Liver (tissue), 9 donors: ENCODE data around the gene COX7C. TPM values are rescaled to one million over a fixed set of nuclear protein-coding genes. Genes with fewer than 3 reads are reported as not detected.

Experiments used
- DNase-seq: peaks from one replicate; pipeline ENCODE4 v3.0.0-alpha.2; 2017; ENCODE audit warnings: low spot score
- H3K27ac ChIP-seq, 2 donors: one replicate each; pipeline ENCODE4 v1.7.0; 2013; ENCODE audit warnings: inconsistent platforms in 2 of 2, low read length in 2 of 2, control low read depth in 1 of 2, low read depth in 1 of 2, mild to moderate bottlenecking in 1 of 2
- H3K27me3 ChIP-seq, 4 donors: one replicate each; pipeline versions ENCODE4 v1.6.1 to v1.7.0; 2013; ENCODE audit warnings: low read length in 3 of 4, inconsistent platforms in 1 of 4, mild to moderate bottlenecking in 1 of 4, moderate library complexity in 1 of 4; ENCODE audit not compliant: control insufficient read depth in 4 of 4, insufficient read depth in 4 of 4
- H3K36me3 ChIP-seq, 4 donors: one replicate each; pipeline versions ENCODE4 v1.6.1 to v1.7.0; 2013; ENCODE audit warnings: low read length in 3 of 4, mild to moderate bottlenecking in 3 of 4, low read depth in 1 of 4, moderate library complexity in 1 of 4; ENCODE audit not compliant: control insufficient read depth in 4 of 4, insufficient read depth in 3 of 4
- H3K4me1 ChIP-seq, 4 donors: one replicate each; pipeline versions ENCODE4 v1.6.1 to v1.7.0; 2013; ENCODE audit warnings: low read length in 3 of 4, mild to moderate bottlenecking in 3 of 4, moderate library complexity in 1 of 4; ENCODE audit not compliant: control insufficient read depth in 4 of 4, insufficient read depth in 4 of 4
- H3K4me3 ChIP-seq, 3 donors: one replicate each; pipeline versions ENCODE4 v1.6.1 to v1.7.0; 2013; ENCODE audit warnings: low read length in 3 of 3, control low read depth in 1 of 3, low read depth in 1 of 3, mild to moderate bottlenecking in 1 of 3
- H3K9ac ChIP-seq, 2 donors: one replicate each; pipeline ENCODE4 v1.7.0; 2013; ENCODE audit warnings: low read length in 2 of 2, mild to moderate bottlenecking in 2 of 2, moderate library complexity in 2 of 2, control low read depth in 1 of 2, low read depth in 1 of 2
- H3K9me3 ChIP-seq, 4 donors: one replicate each; pipeline versions ENCODE4 v1.6.1 to v1.7.0; 2013; ENCODE audit warnings: low read length in 3 of 4; ENCODE audit not compliant: control insufficient read depth in 4 of 4
- EGR1 ChIP-seq, 2 donors: IDR thresholded peaks; 2 replicates each; pipeline ENCODE4 v1.6.1; 2016 to 2018; ENCODE audit warnings: antibody characterized with exemption in 2 of 2, low read depth in 2 of 2
- FOXA1 ChIP-seq: IDR thresholded peaks from 2 replicates; pipeline ENCODE4 v1.6.1; 2016; ENCODE audit warnings: antibody characterized with exemption
- FOXA2 ChIP-seq: IDR thresholded peaks from 2 replicates; pipeline ENCODE4 v1.6.1; 2016; ENCODE audit warnings: antibody characterized with exemption
- GABPA ChIP-seq, 2 donors: IDR thresholded peaks in 1 of 2; conservative IDR thresholded peaks in 1 of 2; 2 replicates each; pipeline ENCODE4 v1.6.1; 2016; ENCODE audit warnings: antibody characterized with exemption in 2 of 2, mild to moderate bottlenecking in 1 of 2, moderate library complexity in 1 of 2
- HNF4A ChIP-seq, 2 donors: conservative IDR thresholded peaks; 2 replicates each; pipeline ENCODE4 v1.6.1; 2016; ENCODE audit warnings: antibody characterized with exemption in 2 of 2, mild to moderate bottlenecking in 2 of 2
- HNF4G ChIP-seq: IDR thresholded peaks from 2 replicates; pipeline ENCODE4 v1.6.1; 2016; ENCODE audit warnings: antibody characterized with exemption
- JUND ChIP-seq, 2 donors: IDR thresholded peaks; 2 replicates each; pipeline ENCODE4 v1.6.1; 2016; ENCODE audit warnings: antibody characterized with exemption in 2 of 2
- NR2F2 ChIP-seq: IDR thresholded peaks from 2 replicates; pipeline ENCODE4 v1.6.1; 2016; ENCODE audit warnings: antibody characterized with exemption
- RAD21 ChIP-seq, 2 donors: IDR thresholded peaks; 2 replicates each; pipeline ENCODE4 v1.6.1; 2016; ENCODE audit warnings: antibody characterized with exemption in 2 of 2, mild to moderate bottlenecking in 2 of 2
- RXRA ChIP-seq, 2 donors: IDR thresholded peaks; 2 replicates each; pipeline ENCODE4 v1.6.1; 2017 to 2018; ENCODE audit warnings: antibody characterized with exemption in 2 of 2, mild to moderate bottlenecking in 1 of 2
- SP1 ChIP-seq: IDR thresholded peaks from 2 replicates; pipeline ENCODE4 v1.6.1; 2018; ENCODE audit warnings: antibody characterized with exemption, mild to moderate bottlenecking
- TAF1 ChIP-seq: conservative IDR thresholded peaks from 2 replicates; pipeline ENCODE4 v1.6.1; 2016; ENCODE audit warnings: antibody characterized with exemption, mild to moderate bottlenecking
- YY1 ChIP-seq: IDR thresholded peaks from 2 replicates; pipeline ENCODE4 v1.6.1; 2016; ENCODE audit warnings: antibody characterized with exemption, mild to moderate bottlenecking
- WGBS: extraction: QIAGEN DNeasy Blood & Tissue Kit; methylation state at CpG from one replicate; pipeline ENCODE4 v1.1.7; 2013; 5-methylcytosine and 5-hydroxymethylcytosine counted together
- polyA plus RNA-seq, 2 donors: library from polyadenylated mRNA; stranded (reverse) in 1 of 2; unstranded in 1 of 2; fragments of 200-250 nt in 1 of 2; fragments of >200 nt in 1 of 2; fragmentation: Nextera tagmentation in 1 of 2; extraction: Ambion mirVana in 1 of 2; gene quantifications; one replicate each; pipeline versions ENCODE4 v1.2.1 to v1.2.3, GENCODE V29; 2013 to 2015
- total RNA-seq, 2 donors: library from RNA; depleted of rRNA; stranded (reverse); fragments of >200 nt; gene quantifications; one replicate each; pipeline ENCODE4 v1.2.3, GENCODE V29; 2014
- TF ChIP-seq, protein P1 (sequence below): IDR thresholded peaks from 2 replicates; pipeline ENCODE4 v1.6.1; 2016; ENCODE audit warnings: antibody characterized with exemption
- TF ChIP-seq, protein P2 (sequence below): IDR thresholded peaks from 2 replicates; pipeline ENCODE4 v1.6.1; 2016; ENCODE audit warnings: antibody characterized with exemption
- TF ChIP-seq, protein P3 (sequence below): IDR thresholded peaks from 2 replicates; pipeline ENCODE4 v1.6.1; 2016; ENCODE audit warnings: antibody characterized with exemption, mild to moderate bottlenecking
- TF ChIP-seq, protein P4 (sequence below): fragments of 150-350 bp; IDR thresholded peaks from 2 replicates; pipeline ENCODE4 v1.5.1; 2017; ENCODE audit warnings: improper control_type of control experiment, low read depth, low read length; ENCODE audit not compliant: missing input control
- TF ChIP-seq, protein P5 (sequence below): IDR thresholded peaks from 2 replicates; pipeline ENCODE4 v1.6.1; 2016; ENCODE audit warnings: antibody characterized with exemption
- donor health status: healthy.
- donor health status: healthy.
- donor health status: healthy.
- donor health status: healthy.
- donor health status: healthy.

COX7C gene
- total and polyA plus RNA-seq, 4 donors: 160 to 1,060 (median 356) TPM

DNA sequence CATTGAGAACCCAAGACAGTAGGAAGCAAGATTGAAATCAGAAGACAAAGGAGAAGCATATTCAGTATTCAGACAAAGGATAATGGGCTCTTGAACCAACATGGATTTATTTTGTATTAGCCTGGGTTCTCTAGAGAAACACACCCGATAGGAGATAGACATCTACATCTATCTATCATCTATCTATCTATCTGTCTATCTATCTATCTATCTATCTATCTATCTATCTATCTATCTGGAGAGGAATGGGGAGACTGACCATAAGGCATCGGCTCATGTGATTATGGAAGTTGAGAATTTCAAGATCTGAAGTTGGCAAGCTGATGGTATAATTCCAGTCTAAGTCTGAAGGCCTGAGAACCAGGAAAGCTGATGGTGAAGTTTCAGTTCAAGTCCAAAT, 13.4 kb downstream of the COX7C start:
- no peak overlapping the region for H3K4me3 ChIP-seq
- H3K27ac ChIP-seq: no peak overlapping the region
- TF ChIP-seq HNF4A (conservative IDR thresholded peaks at IDR 0.05): no peak
- no peak for TF ChIP-seq GABPA (IDR thresholded peaks at IDR 0.05 in 1 of 2, conservative IDR thresholded peaks at IDR 0.05 in 1 of 2)
- TF ChIP-seq, protein P1, sequence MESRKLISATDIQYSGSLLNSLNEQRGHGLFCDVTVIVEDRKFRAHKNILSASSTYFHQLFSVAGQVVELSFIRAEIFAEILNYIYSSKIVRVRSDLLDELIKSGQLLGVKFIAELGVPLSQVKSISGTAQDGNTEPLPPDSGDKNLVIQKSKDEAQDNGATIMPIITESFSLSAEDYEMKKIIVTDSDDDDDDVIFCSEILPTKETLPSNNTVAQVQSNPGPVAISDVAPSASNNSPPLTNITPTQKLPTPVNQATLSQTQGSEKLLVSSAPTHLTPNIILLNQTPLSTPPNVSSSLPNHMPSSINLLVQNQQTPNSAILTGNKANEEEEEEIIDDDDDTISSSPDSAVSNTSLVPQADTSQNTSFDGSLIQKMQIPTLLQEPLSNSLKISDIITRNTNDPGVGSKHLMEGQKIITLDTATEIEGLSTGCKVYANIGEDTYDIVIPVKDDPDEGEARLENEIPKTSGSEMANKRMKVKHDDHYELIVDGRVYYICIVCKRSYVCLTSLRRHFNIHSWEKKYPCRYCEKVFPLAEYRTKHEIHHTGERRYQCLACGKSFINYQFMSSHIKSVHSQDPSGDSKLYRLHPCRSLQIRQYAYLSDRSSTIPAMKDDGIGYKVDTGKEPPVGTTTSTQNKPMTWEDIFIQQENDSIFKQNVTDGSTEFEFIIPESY: no peak
- TF ChIP-seq SP1: no peak
- TF ChIP-seq TAF1: no peak
- TF ChIP-seq RXRA (IDR thresholded peaks at IDR 0.05): no peak
- no peak for TF ChIP-seq FOXA1
- TF ChIP-seq, protein P2, sequence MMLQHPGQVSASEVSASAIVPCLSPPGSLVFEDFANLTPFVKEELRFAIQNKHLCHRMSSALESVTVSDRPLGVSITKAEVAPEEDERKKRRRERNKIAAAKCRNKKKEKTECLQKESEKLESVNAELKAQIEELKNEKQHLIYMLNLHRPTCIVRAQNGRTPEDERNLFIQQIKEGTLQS: no peak
- TF ChIP-seq, protein P3, sequence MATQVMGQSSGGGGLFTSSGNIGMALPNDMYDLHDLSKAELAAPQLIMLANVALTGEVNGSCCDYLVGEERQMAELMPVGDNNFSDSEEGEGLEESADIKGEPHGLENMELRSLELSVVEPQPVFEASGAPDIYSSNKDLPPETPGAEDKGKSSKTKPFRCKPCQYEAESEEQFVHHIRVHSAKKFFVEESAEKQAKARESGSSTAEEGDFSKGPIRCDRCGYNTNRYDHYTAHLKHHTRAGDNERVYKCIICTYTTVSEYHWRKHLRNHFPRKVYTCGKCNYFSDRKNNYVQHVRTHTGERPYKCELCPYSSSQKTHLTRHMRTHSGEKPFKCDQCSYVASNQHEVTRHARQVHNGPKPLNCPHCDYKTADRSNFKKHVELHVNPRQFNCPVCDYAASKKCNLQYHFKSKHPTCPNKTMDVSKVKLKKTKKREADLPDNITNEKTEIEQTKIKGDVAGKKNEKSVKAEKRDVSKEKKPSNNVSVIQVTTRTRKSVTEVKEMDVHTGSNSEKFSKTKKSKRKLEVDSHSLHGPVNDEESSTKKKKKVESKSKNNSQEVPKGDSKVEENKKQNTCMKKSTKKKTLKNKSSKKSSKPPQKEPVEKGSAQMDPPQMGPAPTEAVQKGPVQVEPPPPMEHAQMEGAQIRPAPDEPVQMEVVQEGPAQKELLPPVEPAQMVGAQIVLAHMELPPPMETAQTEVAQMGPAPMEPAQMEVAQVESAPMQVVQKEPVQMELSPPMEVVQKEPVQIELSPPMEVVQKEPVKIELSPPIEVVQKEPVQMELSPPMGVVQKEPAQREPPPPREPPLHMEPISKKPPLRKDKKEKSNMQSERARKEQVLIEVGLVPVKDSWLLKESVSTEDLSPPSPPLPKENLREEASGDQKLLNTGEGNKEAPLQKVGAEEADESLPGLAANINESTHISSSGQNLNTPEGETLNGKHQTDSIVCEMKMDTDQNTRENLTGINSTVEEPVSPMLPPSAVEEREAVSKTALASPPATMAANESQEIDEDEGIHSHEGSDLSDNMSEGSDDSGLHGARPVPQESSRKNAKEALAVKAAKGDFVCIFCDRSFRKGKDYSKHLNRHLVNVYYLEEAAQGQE: no peak
- TF ChIP-seq, protein P4, sequence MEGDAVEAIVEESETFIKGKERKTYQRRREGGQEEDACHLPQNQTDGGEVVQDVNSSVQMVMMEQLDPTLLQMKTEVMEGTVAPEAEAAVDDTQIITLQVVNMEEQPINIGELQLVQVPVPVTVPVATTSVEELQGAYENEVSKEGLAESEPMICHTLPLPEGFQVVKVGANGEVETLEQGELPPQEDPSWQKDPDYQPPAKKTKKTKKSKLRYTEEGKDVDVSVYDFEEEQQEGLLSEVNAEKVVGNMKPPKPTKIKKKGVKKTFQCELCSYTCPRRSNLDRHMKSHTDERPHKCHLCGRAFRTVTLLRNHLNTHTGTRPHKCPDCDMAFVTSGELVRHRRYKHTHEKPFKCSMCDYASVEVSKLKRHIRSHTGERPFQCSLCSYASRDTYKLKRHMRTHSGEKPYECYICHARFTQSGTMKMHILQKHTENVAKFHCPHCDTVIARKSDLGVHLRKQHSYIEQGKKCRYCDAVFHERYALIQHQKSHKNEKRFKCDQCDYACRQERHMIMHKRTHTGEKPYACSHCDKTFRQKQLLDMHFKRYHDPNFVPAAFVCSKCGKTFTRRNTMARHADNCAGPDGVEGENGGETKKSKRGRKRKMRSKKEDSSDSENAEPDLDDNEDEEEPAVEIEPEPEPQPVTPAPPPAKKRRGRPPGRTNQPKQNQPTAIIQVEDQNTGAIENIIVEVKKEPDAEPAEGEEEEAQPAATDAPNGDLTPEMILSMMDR: no peak
- TF ChIP-seq RAD21 (IDR thresholded peaks at IDR 0.05): no peak
- TF ChIP-seq, protein P5, sequence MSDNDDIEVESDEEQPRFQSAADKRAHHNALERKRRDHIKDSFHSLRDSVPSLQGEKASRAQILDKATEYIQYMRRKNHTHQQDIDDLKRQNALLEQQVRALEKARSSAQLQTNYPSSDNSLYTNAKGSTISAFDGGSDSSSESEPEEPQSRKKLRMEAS: no peak
- no peak for TF ChIP-seq JUND (IDR thresholded peaks at IDR 0.05)
- no peak for TF ChIP-seq HNF4G
- no peak for TF ChIP-seq EGR1 (IDR thresholded peaks at IDR 0.05; ENCODE audit: low read depth in 2 of 2)
- no peak for TF ChIP-seq YY1
- TF ChIP-seq NR2F2: no peak
- H3K9me3 ChIP-seq: no peaks in the 10 kb centered on the region
- 89% methylated on average over 2 of the region's 2 CpGs for WGBS
- H3K4me1 ChIP-seq: no peaks in the 10 kb centered on the region
- no peaks in the 10 kb centered on the region for H3K36me3 ChIP-seq
- no peak overlapping the region for H3K9ac ChIP-seq
- H3K27me3 ChIP-seq: peaks cover 0 to 2% (median 0%) of the 10 kb centered on the region in 4 donors
- no peak for DNase-seq

DNA sequence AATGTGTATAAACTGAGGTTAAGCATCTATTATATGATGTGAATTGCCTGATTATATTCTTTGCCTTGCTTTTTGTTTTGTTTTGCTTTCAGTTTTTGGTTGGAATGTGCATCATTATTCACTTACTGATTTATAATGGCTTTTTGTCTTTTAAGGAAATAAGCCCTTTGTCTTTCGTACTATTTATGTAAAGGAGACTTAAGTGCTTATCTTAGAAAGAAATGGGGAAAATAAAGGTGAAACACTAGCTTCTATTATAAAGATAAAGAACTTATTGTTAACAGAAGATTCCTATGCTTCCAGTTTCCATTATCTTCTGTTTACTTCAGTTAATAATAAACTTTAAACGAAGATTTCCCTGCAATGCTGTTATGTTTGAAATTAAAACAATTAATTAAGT, 23.3 kb downstream of the COX7C start:
- H3K27me3 ChIP-seq: peaks cover 0 to 6% (median 1%) of the 10 kb centered on the region in 4 donors
- no peak for DNase-seq
- H3K4me1 ChIP-seq: no peaks in the 10 kb centered on the region
- H3K27ac ChIP-seq: no peak overlapping the region
- no peak overlapping the region for H3K4me3 ChIP-seq
- no peaks in the 10 kb centered on the region for H3K9me3 ChIP-seq
- H3K36me3 ChIP-seq: no peaks in the 10 kb centered on the region
- no peak overlapping the region for H3K9ac ChIP-seq
- WGBS: 10% methylated on average over 2 of the region's 2 CpGs
- TF ChIP-seq TAF1 (no peak), FOXA2 (no peak), RXRA (IDR thresholded peaks at IDR 0.05) (no peak), SP1 (no peak), EGR1 (IDR thresholded peaks at IDR 0.05; ENCODE audit: low read depth in 2 of 2) (no peak), FOXA1 (no peak), NR2F2 (no peak), YY1 (no peak), GABPA (IDR thresholded peaks at IDR 0.05 in 1 of 2, conservative IDR thresholded peaks at IDR 0.05 in 1 of 2) (no peak)
- TF ChIP-seq, protein P5: no peak
- TF ChIP-seq, protein P3: no peak
- TF ChIP-seq, protein P4: no peak
